Osteocyte (in vitro differentiated cells): ENCODE measurements around the gene TATDN2. TPM values are rescaled to one million over a fixed set of nuclear protein-coding genes. Genes with fewer than 3 reads are reported as not detected.

Source experiments
- DNase-seq: peaks from one replicate; pipeline ENCODE4 v3.0.0; 2021; ENCODE audit warnings: mixed read lengths; ENCODE audit not compliant: unreplicated experiment; ENCODE audit errors: extremely low spot score
- H3K27ac Mint-ChIP-seq: one replicate; pipeline ENCODE4 v1.8.0; 2021; ENCODE audit warnings: mild to moderate bottlenecking, mixed read lengths; ENCODE audit not compliant: unreplicated experiment
- H3K27me3 Mint-ChIP-seq: one replicate; pipeline ENCODE4 v1.8.0; 2021; ENCODE audit warnings: mixed read lengths; ENCODE audit not compliant: unreplicated experiment
- H3K36me3 Mint-ChIP-seq: one replicate; pipeline ENCODE4 v1.8.0; 2021; ENCODE audit warnings: mixed read lengths; ENCODE audit not compliant: unreplicated experiment
- H3K4me1 Mint-ChIP-seq: one replicate; pipeline ENCODE4 v1.8.0; 2021; ENCODE audit warnings: mixed read lengths; ENCODE audit not compliant: unreplicated experiment
- H3K4me3 Mint-ChIP-seq: one replicate; pipeline ENCODE4 v1.8.0; 2021; ENCODE audit warnings: mild to moderate bottlenecking, moderate library complexity, mixed read lengths; ENCODE audit not compliant: unreplicated experiment
- H3K9me3 Mint-ChIP-seq: one replicate; pipeline ENCODE4 v1.8.0; 2021; ENCODE audit warnings: mixed read lengths; ENCODE audit not compliant: unreplicated experiment
- total RNA-seq: library from RNA; stranded (reverse); gene quantifications from 2 replicates; pipeline ENCODE4 v1.2.1, GENCODE V29; 2021
- TF ChIP-seq, protein P1 (sequence below): fragments of 200-600 bp; sonication (generic); IDR thresholded peaks from 2 replicates; pipeline ENCODE4 v1.5.0; 2021; ENCODE audit warnings: antibody characterized with exemption, mild to moderate bottlenecking, moderate library complexity

The TATDN2 gene
- total RNA-seq, 1 donor from 2014 or later, result 33.8 TPM

GRCh38 chr3:10274601-10275000 is 26.3 kb downstream of the TATDN2 start:
- TF ChIP-seq, protein P1, sequence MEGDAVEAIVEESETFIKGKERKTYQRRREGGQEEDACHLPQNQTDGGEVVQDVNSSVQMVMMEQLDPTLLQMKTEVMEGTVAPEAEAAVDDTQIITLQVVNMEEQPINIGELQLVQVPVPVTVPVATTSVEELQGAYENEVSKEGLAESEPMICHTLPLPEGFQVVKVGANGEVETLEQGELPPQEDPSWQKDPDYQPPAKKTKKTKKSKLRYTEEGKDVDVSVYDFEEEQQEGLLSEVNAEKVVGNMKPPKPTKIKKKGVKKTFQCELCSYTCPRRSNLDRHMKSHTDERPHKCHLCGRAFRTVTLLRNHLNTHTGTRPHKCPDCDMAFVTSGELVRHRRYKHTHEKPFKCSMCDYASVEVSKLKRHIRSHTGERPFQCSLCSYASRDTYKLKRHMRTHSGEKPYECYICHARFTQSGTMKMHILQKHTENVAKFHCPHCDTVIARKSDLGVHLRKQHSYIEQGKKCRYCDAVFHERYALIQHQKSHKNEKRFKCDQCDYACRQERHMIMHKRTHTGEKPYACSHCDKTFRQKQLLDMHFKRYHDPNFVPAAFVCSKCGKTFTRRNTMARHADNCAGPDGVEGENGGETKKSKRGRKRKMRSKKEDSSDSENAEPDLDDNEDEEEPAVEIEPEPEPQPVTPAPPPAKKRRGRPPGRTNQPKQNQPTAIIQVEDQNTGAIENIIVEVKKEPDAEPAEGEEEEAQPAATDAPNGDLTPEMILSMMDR, result no peak
- no peak for DNase-seq
- Mint-ChIP-seq H3K4me1 (peaks cover 14% of the 10 kb centered on the region), H3K27me3 (no peaks in the 10 kb centered on the region), H3K36me3 (peaks cover 22% of the 10 kb centered on the region), H3K9me3 (no peaks in the 10 kb centered on the region), H3K4me3 (no peak overlapping the region), H3K27ac (no peak overlapping the region)

DNA sequence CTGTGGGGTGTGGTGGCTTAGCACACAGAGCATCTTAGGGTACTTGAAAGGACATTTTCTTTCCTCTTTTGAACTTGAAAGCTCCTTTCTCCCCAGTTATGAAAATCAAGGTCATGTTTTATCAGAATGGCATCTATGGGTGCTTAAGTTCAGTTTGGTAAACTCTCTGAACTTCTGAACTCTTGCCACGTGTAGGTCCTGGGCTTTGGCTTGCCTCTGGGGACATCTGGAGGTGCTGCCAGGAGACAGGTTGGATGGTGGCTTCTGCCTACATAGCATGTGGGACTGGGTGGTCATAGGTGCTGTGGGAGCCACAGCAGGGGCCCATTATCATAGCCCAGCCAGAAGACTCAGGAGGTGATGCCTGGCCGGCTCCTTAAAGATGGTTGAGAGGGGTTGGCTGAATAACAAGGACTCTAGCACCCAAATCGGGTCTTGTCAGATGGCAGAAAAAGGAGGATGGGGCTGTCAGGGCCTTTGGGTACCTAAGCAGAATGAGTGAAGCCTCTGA is 28.9 kb downstream of the TATDN2 start:
- Mint-ChIP-seq H3K27me3 (no peaks in the 10 kb centered on the region), H3K4me3 (no peak overlapping the region), H3K36me3 (peaks cover 27% of the 10 kb centered on the region), H3K4me1 (peaks cover 17% of the 10 kb centered on the region), H3K9me3 (no peaks in the 10 kb centered on the region), H3K27ac (no peak overlapping the region)
- DNase-seq, result no peak
- TF ChIP-seq, protein P1, result no peak

- H3K4me1 Mint-ChIP-seq, result peaks cover 16% of the 10 kb centered on the region
Observed at GRCh38 chr3:10278501-10278900, 30.2 kb downstream of the TATDN2 start.

GRCh38 chr3:10279384-10280176 is 31.3 kb downstream of the TATDN2 start:
- DNase-seq, result no peak
- TF ChIP-seq, protein P1, result no peak
- no peaks in the 10 kb centered on the region for H3K27me3 Mint-ChIP-seq
- H3K4me3 Mint-ChIP-seq, result no peak overlapping the region
- no peak overlapping the region for H3K27ac Mint-ChIP-seq
- H3K4me1 Mint-ChIP-seq, result peaks cover 7% of the 10 kb centered on the region
- H3K36me3 Mint-ChIP-seq, result peaks cover 19% of the 10 kb centered on the region
- no peaks in the 10 kb centered on the region for H3K9me3 Mint-ChIP-seq

More at GRCh38 chr3:10278501-10278900, 30.2 kb downstream of the TATDN2 start:
- DNase-seq, result no peak
- Mint-ChIP-seq H3K27me3 (no peaks in the 10 kb centered on the region), H3K36me3 (peaks cover 20% of the 10 kb centered on the region), H3K9me3 (no peaks in the 10 kb centered on the region), H3K4me3 (no peak overlapping the region), H3K27ac (no peak overlapping the region)
- TF ChIP-seq, protein P1, result no peak

DNA sequence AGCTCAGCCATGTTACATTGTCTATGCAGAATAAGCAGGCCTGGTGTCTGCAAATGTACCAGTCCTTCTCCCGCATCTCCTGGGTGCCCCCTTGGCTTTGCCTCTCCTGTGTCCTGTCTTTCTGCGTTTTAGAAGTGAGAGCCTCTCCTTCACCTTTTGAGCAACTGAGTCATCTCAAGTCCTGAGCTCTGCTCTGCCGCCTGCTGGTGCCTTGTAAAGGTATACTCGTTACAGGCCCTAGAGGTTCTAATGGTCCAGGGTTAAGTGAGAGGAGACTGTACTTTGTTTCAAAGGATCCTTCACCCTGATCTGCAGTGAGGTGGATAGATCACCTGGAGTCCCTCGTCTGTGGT is 31.9 kb downstream of the TATDN2 start:
- H3K27ac Mint-ChIP-seq, result no peak overlapping the region
- H3K9me3 Mint-ChIP-seq, result no peaks in the 10 kb centered on the region
- H3K27me3 Mint-ChIP-seq, result no peaks in the 10 kb centered on the region
- no peak for DNase-seq
- peaks cover 7% of the 10 kb centered on the region for H3K4me1 Mint-ChIP-seq
- TF ChIP-seq, protein P1, result no peak
- H3K4me3 Mint-ChIP-seq, result no peak overlapping the region
- H3K36me3 Mint-ChIP-seq, result peaks cover 19% of the 10 kb centered on the region
